HepG2 (cell line): ENCODE data around the gene ARL4D. TPM values are rescaled to one million over a fixed set of nuclear protein-coding genes. Genes with fewer than 3 reads are reported as not detected.
A peak's percentile ranks its signal among the peaks of the same experiment; 100 is the strongest.
"Not testable (repeated sequence)": the region's sequence is repeated elsewhere in the genome, so short reads cannot be mapped to it uniquely, and the experiment has no call there.

Experiments
- ATAC-seq: fragments of 200-7000 bp; cut with Tn5 transposase; 3 replicates; pipeline ENCODE4 v1.9.1; 2020; ENCODE audit warnings: mild to moderate bottlenecking, moderate library complexity
- BruUV-seq: library from RNA; stranded (reverse); fragments of 400-500 nt; replicated peaks from 2 replicates; lab custom pipeline; 2021; lab: Mats Ljungman, UMichigan
- CTCF ChIA-PET: fragments of 300-600 bp; formaldehyde crosslinking; extraction: SDS; loops from one replicate; lab custom pipeline; 2021; ENCODE audit warnings: low total read pairs, inconsistent platforms, low intra/inter-chr PET ratio; lab: Yijun Ruan, JAX
- POLR2A ChIA-PET: fragments of 350-600 bp; sonication (Branson Sonifier 250); formaldehyde crosslinking; loops from one replicate; lab custom pipeline; 2020; ENCODE audit warnings: antibody characterized with exemption, inconsistent platforms; lab: Yijun Ruan, JAX
- DNase-seq: peaks from one replicate; pipeline ENCODE4 v3.0.0-alpha.2; 2015; ENCODE audit warnings: low spot score
- FAIRE-seq: peaks from 3 replicates; lab custom pipeline; 2011; peaks lifted over from hg19 to GRCh38; lab: Jason Lieb, UNC
- H2AFZ ChIP-seq: one replicate; pipeline ENCODE4 v1.6.1; 2011; ENCODE audit warnings: low read length, inconsistent platforms
- H3K27ac ChIP-seq: fragments of 300-600 bp; 3 replicates; pipeline ENCODE4 v1.8.0; 2011; ENCODE audit warnings: mixed run types, mild to moderate bottlenecking, mixed read lengths, low read length, inconsistent platforms; ENCODE audit not compliant: insufficient read depth; ENCODE audit errors: extremely low read length
- H3K27me3 ChIP-seq, 2 experiments: fragments of 200-600 bp in 1 of 2; 2 replicates in 1 of 2; 3 replicates in 1 of 2; pipeline versions ENCODE4 v1.6.0 to v1.8.0; 2011; ENCODE audit warnings: low read length in 2 of 2, mild to moderate bottlenecking in 2 of 2, moderate library complexity in 2 of 2, inconsistent platforms in 1 of 2; ENCODE audit not compliant: insufficient read depth in 2 of 2, control insufficient read depth in 1 of 2
- H3K36me3 ChIP-seq, 2 experiments: fragments of 200-600 bp in 1 of 2; replicated peaks in 1 of 2; 2 replicates in 1 of 2; 3 replicates in 1 of 2; pipeline versions ENCODE4 v1.5.1 to v1.8.0; 2011; ENCODE audit warnings: low read length in 2 of 2, inconsistent platforms in 1 of 2; ENCODE audit not compliant: insufficient read depth in 2 of 2, control insufficient read depth in 1 of 2
- H3K4me1 ChIP-seq: 2 replicates; pipeline ENCODE4 v1.5.1; 2012; ENCODE audit warnings: low read length, inconsistent platforms; ENCODE audit not compliant: insufficient read depth
- H3K4me2 ChIP-seq: 2 replicates; pipeline ENCODE4 v1.6.0; 2011; ENCODE audit warnings: low read depth, low read length, inconsistent platforms
- H3K4me3 ChIP-seq, 3 experiments: fragments of 200-600 bp in 1 of 3; sonication (generic), shearing (Covaris generic) in 1 of 3; replicated peaks in 1 of 3; 2 replicates each; pipeline ENCODE4 v1.5.1; 2011 to 2016; ENCODE audit warnings: low read length in 3 of 3, inconsistent platforms in 2 of 3, low read depth in 2 of 3, mild to moderate bottlenecking in 2 of 3, control low read depth in 1 of 3, mixed read lengths in 1 of 3; ENCODE audit not compliant: insufficient read depth in 1 of 3
- H3K79me2 ChIP-seq: one replicate; pipeline ENCODE4 v1.6.1; 2011; ENCODE audit warnings: low read length, inconsistent platforms; ENCODE audit not compliant: insufficient read depth
- H3K9ac ChIP-seq: 2 replicates; pipeline ENCODE4 v1.6.0; 2011; ENCODE audit warnings: mild to moderate bottlenecking, low read depth, low read length, inconsistent platforms; ENCODE audit not compliant: insufficient read depth
- H3K9me3 ChIP-seq: 2 replicates; pipeline ENCODE4 v1.5.1; 2012; ENCODE audit warnings: mild to moderate bottlenecking, low read length
- H4K20me1 ChIP-seq: 2 replicates; pipeline ENCODE4 v1.6.0; 2011; ENCODE audit warnings: inconsistent platforms, mild to moderate bottlenecking, low read length, moderate library complexity; ENCODE audit not compliant: insufficient read depth
- PITX1 ChIP-seq: sonication (generic); formaldehyde crosslinking; IDR thresholded peaks from 2 replicates; pipeline ENCODE4 v1.5.1; 2020; ENCODE audit warnings: mild to moderate bottlenecking, missing genetic modification reagents
- SNAI1 ChIP-seq: sonication (generic); formaldehyde crosslinking; IDR thresholded peaks from 2 replicates; pipeline ENCODE4 v1.5.0; 2020; ENCODE audit warnings: mild to moderate bottlenecking, missing genetic modification reagents, borderline replicate concordance
- TBX2 ChIP-seq: sonication (generic); formaldehyde crosslinking; IDR thresholded peaks from 2 replicates; pipeline ENCODE4 v1.5.0; 2020; ENCODE audit warnings: missing genetic modification reagents, mild to moderate bottlenecking, borderline replicate concordance
- ZNF713 ChIP-seq: sonication (generic); formaldehyde crosslinking; IDR thresholded peaks from 2 replicates; pipeline ENCODE4 v1.4.0; 2020; ENCODE audit warnings: mild to moderate bottlenecking, missing genetic modification reagents
- WGBS: methylation state at CpG from one replicate; pipeline ENCODE4 v1.1.6; 2017; ENCODE audit warnings: low lambda C conversion rate; 5-methylcytosine and 5-hydroxymethylcytosine counted together
- in situ Hi-C: cut with HindIII; loops from 2 replicates; pipeline ENCODE4 v1.10.0; 2017; ENCODE audit warnings: low pct_unique_long_range_greater_than_20kb; ENCODE audit not compliant: extremely low pct_ligation_motif_present
- intact Hi-C: fragments of 100-400 bp; cut with micrococcal nuclease; formaldehyde crosslinking; loops from one replicate; pipeline ENCODE4 v1.10.0; 2022; ENCODE audit not compliant: unreplicated experiment
- polyA plus RNA-seq, 8 experiments: library from polyadenylated mRNA; depleted of rRNA in 3 of 8; stranded (reverse) in 7 of 8; unstranded in 1 of 8; fragments of >200 nt; fragmentation: Illumina TruSeq in 4 of 8; extraction: Trizol in 4 of 8; gene quantifications; 2 replicates each; pipeline versions ENCODE4 v1.2.1 to v1.2.3, GENCODE V29; 2011 to 2016; ENCODE audit warnings: low read depth in 4 of 8, missing spikeins in 1 of 8, mixed read lengths in 1 of 8; ENCODE audit not compliant: insufficient read depth in 1 of 8
- total RNA-seq, 5 experiments: library from RNA; depleted of rRNA; stranded (reverse); fragments of >200 nt; fragmentation: Illumina TruSeq; extraction: Trizol; gene quantifications; 2 replicates each; pipeline ENCODE4 v1.2.3, GENCODE V29; 2016; ENCODE audit warnings: low read depth in 1 of 5
- TF ChIP-seq, protein P1 (sequence below): sonication (generic); formaldehyde crosslinking; IDR thresholded peaks from 2 replicates; pipeline ENCODE4 v1.5.0; 2020; ENCODE audit warnings: mild to moderate bottlenecking, missing genetic modification reagents, borderline replicate concordance
- TF ChIP-seq, protein P2 (sequence below): IDR thresholded peaks from 2 replicates; pipeline ENCODE4 v1.6.1; 2016; ENCODE audit warnings: missing compliant biosample characterization, missing genetic modification reagents, borderline replicate concordance
- TF ChIP-seq, protein P3 (sequence below): sonication (generic); formaldehyde crosslinking; IDR thresholded peaks from 2 replicates; pipeline ENCODE4 v1.5.1; 2020; ENCODE audit warnings: mild to moderate bottlenecking, missing genetic modification reagents, borderline replicate concordance

The ARL4D gene
- total and polyA plus RNA-seq, 2 of the 13 experiments (the other 11 are each of a cell fraction or from before 2014, with no cell fraction given): 9.0 to 25.9 TPM

GRCh38 chr17:43418441-43419374 lies 19.9 kb downstream of the ARL4D start (continued):
- no peak; the same call in 1 of the 2 replicates for TF ChIP-seq TBX2 (CRISPR knock-in tag)

- H3K9me3 ChIP-seq, intact Hi-C loops, BruUV-seq, H3K79me2 ChIP-seq, H4K20me1 ChIP-seq, H3K36me3 ChIP-seq, H3K27ac ChIP-seq, in situ Hi-C loops, DNase-seq: not testable (repeated sequence)
- Histone ChIP-seq H3K4me1 (peaks cover 41% of the 10 kb centered on the region), H3K4me2 (peak overlapping the region; percentile 94), H3K4me3 (peak overlapping the region; percentile 32 to 65 (median 32); a peak in 5 of 6 replicates), H3K27me3 (peaks cover 7 to 41% of the 10 kb centered on the region in 2 experiments; a peak in 4 of 5 replicates), H3K9ac (peak overlapping the region; percentile 46; the same call in 1 of the 2 replicates), H2AFZ (peak overlapping the region; percentile 93)
- FAIRE-seq: peak; percentile 49
- WGBS: 29% methylated on average over 17 of the region's 17 CpGs
- ATAC-seq: peak; percentile 48
- ChIA-PET CTCF (interaction anchor here (1.5 kb wide), 1 partner anchor 64 kb away, joined by 9 read pairs; the partner anchor contains the start of gene DHX8), POLR2A (interaction anchor here (0.8 to 3.5 kb wide), 9 partner anchors 8 to 63 kb away, joined by 3 to 18 read pairs (median 6); partner anchors contain the start of genes ARL4D and DHX8)
- TF ChIP-seq ZNF713 (CRISPR knock-in tag) (0 out of 2 replicates have a peak, but pooled peaks have one; percentile 17), SNAI1 (CRISPR knock-in tag) (0 out of 2 replicates have a peak, but pooled peaks have one; percentile 45), PITX1 (CRISPR knock-in tag) (0 out of 2 replicates have a peak, but pooled peaks have one; percentile 16)
- TF ChIP-seq, protein P1, sequence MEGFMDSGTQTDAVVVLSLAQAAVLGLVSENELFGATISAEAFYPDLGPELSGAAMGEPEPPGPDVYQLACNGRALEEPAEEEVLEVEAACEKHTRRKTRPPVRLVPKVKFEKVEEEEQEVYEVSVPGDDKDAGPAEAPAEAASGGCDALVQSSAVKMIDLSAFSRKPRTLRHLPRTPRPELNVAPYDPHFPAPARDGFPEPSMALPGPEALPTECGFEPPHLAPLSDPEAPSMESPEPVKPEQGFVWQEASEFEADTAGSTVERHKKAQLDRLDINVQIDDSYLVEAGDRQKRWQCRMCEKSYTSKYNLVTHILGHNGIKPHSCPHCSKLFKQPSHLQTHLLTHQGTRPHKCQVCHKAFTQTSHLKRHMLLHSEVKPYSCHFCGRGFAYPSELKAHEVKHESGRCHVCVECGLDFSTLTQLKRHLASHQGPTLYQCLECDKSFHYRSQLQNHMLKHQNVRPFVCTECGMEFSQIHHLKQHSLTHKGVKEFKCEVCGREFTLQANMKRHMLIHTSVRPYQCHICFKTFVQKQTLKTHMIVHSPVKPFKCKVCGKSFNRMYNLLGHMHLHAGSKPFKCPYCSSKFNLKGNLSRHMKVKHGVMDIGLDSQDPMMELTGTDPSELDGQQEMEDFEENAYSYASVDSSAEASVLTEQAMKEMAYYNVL (CRISPR knock-in tag): peak; percentile 18; the same call in 1 of the 2 replicates
- TF ChIP-seq, protein P2, sequence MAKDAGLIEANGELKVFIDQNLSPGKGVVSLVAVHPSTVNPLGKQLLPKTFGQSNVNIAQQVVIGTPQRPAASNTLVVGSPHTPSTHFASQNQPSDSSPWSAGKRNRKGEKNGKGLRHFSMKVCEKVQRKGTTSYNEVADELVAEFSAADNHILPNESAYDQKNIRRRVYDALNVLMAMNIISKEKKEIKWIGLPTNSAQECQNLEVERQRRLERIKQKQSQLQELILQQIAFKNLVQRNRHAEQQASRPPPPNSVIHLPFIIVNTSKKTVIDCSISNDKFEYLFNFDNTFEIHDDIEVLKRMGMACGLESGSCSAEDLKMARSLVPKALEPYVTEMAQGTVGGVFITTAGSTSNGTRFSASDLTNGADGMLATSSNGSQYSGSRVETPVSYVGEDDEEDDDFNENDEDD: peak; percentile 37; the same call in 1 of the 2 replicates
- TF ChIP-seq, protein P3, sequence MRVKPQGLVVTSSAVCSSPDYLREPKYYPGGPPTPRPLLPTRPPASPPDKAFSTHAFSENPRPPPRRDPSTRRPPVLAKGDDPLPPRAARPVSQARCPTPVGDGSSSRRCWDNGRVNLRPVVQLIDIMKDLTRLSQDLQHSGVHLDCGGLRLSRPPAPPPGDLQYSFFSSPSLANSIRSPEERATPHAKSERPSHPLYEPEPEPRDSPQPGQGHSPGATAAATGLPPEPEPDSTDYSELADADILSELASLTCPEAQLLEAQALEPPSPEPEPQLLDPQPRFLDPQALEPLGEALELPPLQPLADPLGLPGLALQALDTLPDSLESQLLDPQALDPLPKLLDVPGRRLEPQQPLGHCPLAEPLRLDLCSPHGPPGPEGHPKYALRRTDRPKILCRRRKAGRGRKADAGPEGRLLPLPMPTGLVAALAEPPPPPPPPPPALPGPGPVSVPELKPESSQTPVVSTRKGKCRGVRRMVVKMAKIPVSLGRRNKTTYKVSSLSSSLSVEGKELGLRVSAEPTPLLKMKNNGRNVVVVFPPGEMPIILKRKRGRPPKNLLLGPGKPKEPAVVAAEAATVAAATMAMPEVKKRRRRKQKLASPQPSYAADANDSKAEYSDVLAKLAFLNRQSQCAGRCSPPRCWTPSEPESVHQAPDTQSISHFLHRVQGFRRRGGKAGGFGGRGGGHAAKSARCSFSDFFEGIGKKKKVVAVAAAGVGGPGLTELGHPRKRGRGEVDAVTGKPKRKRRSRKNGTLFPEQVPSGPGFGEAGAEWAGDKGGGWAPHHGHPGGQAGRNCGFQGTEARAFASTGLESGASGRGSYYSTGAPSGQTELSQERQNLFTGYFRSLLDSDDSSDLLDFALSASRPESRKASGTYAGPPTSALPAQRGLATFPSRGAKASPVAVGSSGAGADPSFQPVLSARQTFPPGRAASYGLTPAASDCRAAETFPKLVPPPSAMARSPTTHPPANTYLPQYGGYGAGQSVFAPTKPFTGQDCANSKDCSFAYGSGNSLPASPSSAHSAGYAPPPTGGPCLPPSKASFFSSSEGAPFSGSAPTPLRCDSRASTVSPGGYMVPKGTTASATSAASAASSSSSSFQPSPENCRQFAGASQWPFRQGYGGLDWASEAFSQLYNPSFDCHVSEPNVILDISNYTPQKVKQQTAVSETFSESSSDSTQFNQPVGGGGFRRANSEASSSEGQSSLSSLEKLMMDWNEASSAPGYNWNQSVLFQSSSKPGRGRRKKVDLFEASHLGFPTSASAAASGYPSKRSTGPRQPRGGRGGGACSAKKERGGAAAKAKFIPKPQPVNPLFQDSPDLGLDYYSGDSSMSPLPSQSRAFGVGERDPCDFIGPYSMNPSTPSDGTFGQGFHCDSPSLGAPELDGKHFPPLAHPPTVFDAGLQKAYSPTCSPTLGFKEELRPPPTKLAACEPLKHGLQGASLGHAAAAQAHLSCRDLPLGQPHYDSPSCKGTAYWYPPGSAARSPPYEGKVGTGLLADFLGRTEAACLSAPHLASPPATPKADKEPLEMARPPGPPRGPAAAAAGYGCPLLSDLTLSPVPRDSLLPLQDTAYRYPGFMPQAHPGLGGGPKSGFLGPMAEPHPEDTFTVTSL (CRISPR knock-in tag): 0 out of 2 replicates have a peak, but pooled peaks have one; percentile 39
Observed at GRCh38 chr17:43419375-43419882, 20.6 kb downstream of the ARL4D start.
